Measurements from ENCODE around the gene IGF2BP1. TPM values are rescaled to one million over a fixed set of nuclear protein-coding genes. Genes with fewer than 3 reads are reported as not detected.
"Not testable (repeated sequence)": the region's sequence is repeated elsewhere in the genome, so short reads cannot be mapped to it uniquely, and the experiment has no call there.

Gene IGF2BP1
- total RNA-seq, 1 experiment from 2014 or later = 0.02 TPM

DNA sequence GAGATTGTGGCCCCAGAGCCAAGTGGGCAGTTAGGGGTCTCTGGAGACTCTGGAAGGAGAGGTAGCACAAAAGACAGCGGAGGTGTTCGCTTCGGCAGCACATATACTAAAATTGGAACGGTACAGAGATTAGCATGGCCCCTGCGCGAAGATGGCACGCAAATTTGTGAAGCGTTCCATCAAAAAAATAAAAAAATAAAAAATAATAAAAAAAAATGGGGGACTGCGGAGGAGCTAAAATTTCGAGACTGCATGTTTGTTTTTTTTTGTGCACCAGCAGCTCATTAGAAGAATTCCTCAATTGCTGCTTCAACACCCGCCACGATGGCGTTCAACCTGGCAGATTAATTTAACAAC, 39.1 kb downstream of the IGF2BP1 start:
- DNase-seq (ENCODE audit: unreplicated experiment) = no peak
- no TSS peak for BruUV-seq (replicated peaks)
- H3K4me3 Mint-ChIP-seq (ENCODE audit: unreplicated experiment) = no peak overlapping the region
- POLR2A ChIA-PET = interaction anchor here (0.6 to 1.1 kb wide), 3 partner anchors 9 to 143 kb away, joined by 3 to 7 read pairs (median 3); partner anchors contain the start of genes ATP5MC1 and UBE2Z
- H3K27me3 Mint-ChIP-seq (ENCODE audit: insufficient read depth, unreplicated experiment) = peaks cover 11% of the 10 kb centered on the region
- H3K9me3 Mint-ChIP-seq (ENCODE audit: unreplicated experiment) = no peaks in the 10 kb centered on the region
- no peaks in the 10 kb centered on the region for H3K36me3 Mint-ChIP-seq (ENCODE audit: insufficient read depth, unreplicated experiment)
- peaks cover 12% of the 10 kb centered on the region for H3K4me1 Mint-ChIP-seq (ENCODE audit: insufficient read depth, unreplicated experiment)
- TF ChIP-seq, protein P1, sequence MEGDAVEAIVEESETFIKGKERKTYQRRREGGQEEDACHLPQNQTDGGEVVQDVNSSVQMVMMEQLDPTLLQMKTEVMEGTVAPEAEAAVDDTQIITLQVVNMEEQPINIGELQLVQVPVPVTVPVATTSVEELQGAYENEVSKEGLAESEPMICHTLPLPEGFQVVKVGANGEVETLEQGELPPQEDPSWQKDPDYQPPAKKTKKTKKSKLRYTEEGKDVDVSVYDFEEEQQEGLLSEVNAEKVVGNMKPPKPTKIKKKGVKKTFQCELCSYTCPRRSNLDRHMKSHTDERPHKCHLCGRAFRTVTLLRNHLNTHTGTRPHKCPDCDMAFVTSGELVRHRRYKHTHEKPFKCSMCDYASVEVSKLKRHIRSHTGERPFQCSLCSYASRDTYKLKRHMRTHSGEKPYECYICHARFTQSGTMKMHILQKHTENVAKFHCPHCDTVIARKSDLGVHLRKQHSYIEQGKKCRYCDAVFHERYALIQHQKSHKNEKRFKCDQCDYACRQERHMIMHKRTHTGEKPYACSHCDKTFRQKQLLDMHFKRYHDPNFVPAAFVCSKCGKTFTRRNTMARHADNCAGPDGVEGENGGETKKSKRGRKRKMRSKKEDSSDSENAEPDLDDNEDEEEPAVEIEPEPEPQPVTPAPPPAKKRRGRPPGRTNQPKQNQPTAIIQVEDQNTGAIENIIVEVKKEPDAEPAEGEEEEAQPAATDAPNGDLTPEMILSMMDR (IDR thresholded peaks at IDR 0.05; ENCODE audit: unreplicated experiment) = no peak
- intact Hi-C loops (cut with micrococcal nuclease) = loop anchor here (10.0 kb wide), 1 partner anchor 259 kb away; no protein-coding TSS in a partner anchor
- CTCF ChIA-PET = interaction anchor here (0.6 to 2.0 kb wide), 20 partner anchors 9 to 469 kb away, joined by 3 to 9 read pairs (median 4); no protein-coding TSS in a partner anchor
- no peak overlapping the region for H3K27ac Mint-ChIP-seq (ENCODE audit: low read depth, unreplicated experiment)

DNA sequence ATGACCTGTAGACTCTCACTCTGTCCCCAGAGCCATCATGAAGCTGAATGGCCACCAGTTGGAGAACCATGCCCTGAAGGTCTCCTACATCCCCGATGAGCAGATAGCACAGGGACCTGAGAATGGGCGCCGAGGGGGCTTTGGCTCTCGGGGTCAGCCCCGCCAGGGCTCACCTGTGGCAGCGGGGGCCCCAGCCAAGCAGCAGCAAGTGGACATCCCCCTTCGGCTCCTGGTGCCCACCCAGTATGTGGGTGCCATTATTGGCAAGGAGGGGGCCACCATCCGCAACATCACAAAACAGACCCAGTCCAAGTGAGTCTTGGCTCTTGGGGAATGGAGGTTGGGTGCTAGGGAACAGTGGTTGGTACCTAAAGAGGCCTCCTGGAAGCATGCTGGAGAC, 41.0 kb downstream of the IGF2BP1 start:
- no peak for DNase-seq (ENCODE audit: unreplicated experiment)
- Mint-ChIP-seq H3K4me3 (ENCODE audit: unreplicated experiment) (no peak overlapping the region), H3K27ac (ENCODE audit: low read depth, unreplicated experiment) (no peak overlapping the region), H3K9me3 (ENCODE audit: unreplicated experiment) (no peaks in the 10 kb centered on the region), H3K36me3 (ENCODE audit: insufficient read depth, unreplicated experiment) (no peaks in the 10 kb centered on the region), H3K27me3 (ENCODE audit: insufficient read depth, unreplicated experiment) (peaks cover 11% of the 10 kb centered on the region), H3K4me1 (ENCODE audit: insufficient read depth, unreplicated experiment) (peaks cover 5% of the 10 kb centered on the region)
- intact Hi-C loops (cut with micrococcal nuclease) = loop anchor here (10.0 kb wide), 1 partner anchor 257 kb away; no protein-coding TSS in a partner anchor
- TF ChIP-seq, protein P1 (IDR thresholded peaks at IDR 0.05; ENCODE audit: unreplicated experiment) = no peak
- BruUV-seq (replicated peaks) = no TSS peak
- ChIA-PET POLR2A (no interaction called here), CTCF (interaction anchor here (0.5 to 0.7 kb wide), 4 partner anchors 7 to 390 kb away, joined by 3 to 9 read pairs (median 4); no protein-coding TSS in a partner anchor)

DNA sequence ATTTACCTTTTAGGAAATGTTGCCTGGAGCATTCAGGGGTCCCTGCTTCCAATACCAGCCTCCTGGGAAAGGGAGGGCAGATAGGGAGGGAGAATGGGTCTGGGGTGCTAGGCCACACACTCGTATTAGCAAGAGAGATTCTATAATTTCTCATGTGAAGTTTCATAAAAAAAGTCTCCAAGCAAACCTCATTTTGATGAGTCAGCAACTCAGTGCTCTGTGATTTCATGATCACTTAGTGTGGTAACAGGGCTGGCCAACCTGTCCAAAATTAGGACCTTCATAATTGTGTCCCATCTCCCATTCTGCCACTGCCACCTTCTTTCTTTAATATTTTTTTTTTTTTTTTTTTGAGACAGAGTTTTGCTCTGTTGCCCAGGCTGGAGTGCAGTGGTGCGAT, 41.4 kb downstream of the IGF2BP1 start:
- no peak for DNase-seq (ENCODE audit: unreplicated experiment)
- CTCF ChIA-PET = interaction anchor here (0.6 kb wide), 2 partner anchors 163 to 312 kb away, joined by 3 to 4 read pairs; no protein-coding TSS in a partner anchor
- Mint-ChIP-seq H3K4me3 (ENCODE audit: unreplicated experiment) (no peak overlapping the region), H3K9me3 (ENCODE audit: unreplicated experiment) (no peaks in the 10 kb centered on the region), H3K4me1 (ENCODE audit: insufficient read depth, unreplicated experiment) (peaks cover 5% of the 10 kb centered on the region), H3K27ac (ENCODE audit: low read depth, unreplicated experiment) (no peak overlapping the region), H3K36me3 (ENCODE audit: insufficient read depth, unreplicated experiment) (no peaks in the 10 kb centered on the region), H3K27me3 (ENCODE audit: insufficient read depth, unreplicated experiment) (peaks cover 11% of the 10 kb centered on the region)
- BruUV-seq (replicated peaks) = no TSS peak
- POLR2A ChIA-PET = no interaction called here
- intact Hi-C loops (cut with micrococcal nuclease) = loop anchor here (10.0 kb wide), 1 partner anchor 256 kb away; no protein-coding TSS in a partner anchor
- TF ChIP-seq, protein P1 (IDR thresholded peaks at IDR 0.05; ENCODE audit: unreplicated experiment) = no peak

DNA sequence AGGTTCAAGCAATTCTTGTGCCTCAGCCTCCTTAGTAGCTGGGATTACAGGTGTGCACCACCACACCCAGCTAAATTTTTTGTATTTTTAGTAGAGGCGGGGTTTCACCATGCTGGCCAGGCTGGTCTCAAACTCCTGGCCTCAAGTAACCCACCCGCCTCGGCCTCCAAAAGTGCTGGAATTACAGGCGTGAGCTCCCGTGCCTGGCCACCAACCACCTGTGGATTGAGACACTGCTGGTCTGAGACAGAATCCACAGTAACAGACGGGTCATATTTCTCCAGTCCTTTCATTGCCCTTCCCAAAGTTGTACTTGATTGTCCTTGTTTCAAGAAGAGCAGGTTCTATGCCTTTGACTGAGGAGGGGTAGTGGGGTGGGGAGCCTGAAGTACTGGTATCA, 42.3 kb downstream of the IGF2BP1 start:
- not testable (repeated sequence) for H3K4me1 Mint-ChIP-seq (ENCODE audit: insufficient read depth, unreplicated experiment); H3K27ac Mint-ChIP-seq (ENCODE audit: low read depth, unreplicated experiment); BruUV-seq (replicated peaks); H3K36me3 Mint-ChIP-seq (ENCODE audit: insufficient read depth, unreplicated experiment); H3K4me3 Mint-ChIP-seq (ENCODE audit: unreplicated experiment); H3K9me3 Mint-ChIP-seq (ENCODE audit: unreplicated experiment); DNase-seq (ENCODE audit: unreplicated experiment)
- H3K27me3 Mint-ChIP-seq (ENCODE audit: insufficient read depth, unreplicated experiment) = peaks cover 11% of the 10 kb centered on the region
- intact Hi-C loops (cut with micrococcal nuclease) = loop anchor here (10.0 kb wide), 1 partner anchor 255 kb away; no protein-coding TSS in a partner anchor
- POLR2A ChIA-PET = interaction anchor here (0.8 kb wide), 1 partner anchor 147 kb away, joined by 3 read pairs; the partner anchor contains the start of gene ATP5MC1
- CTCF ChIA-PET = interaction anchor here (0.9 to 2.0 kb wide), 3 partner anchors 7 to 189 kb away, joined by 3 to 11 read pairs (median 10); no protein-coding TSS in a partner anchor
